Measurements from ENCODE around the gene AEBP1. TPM values are rescaled to one million over a fixed set of nuclear protein-coding genes. Genes with fewer than 3 reads are reported as not detected.
A peak's percentile ranks its signal among the peaks of the same experiment; 100 is the strongest.

The AEBP1 gene
- total RNA-seq, 4 donors from 2014 or later = 38.9 to 151 (median 57.6) TPM

- Histone ChIP-seq H3K27ac (peak overlapping the region; percentile 6 to 96 (median 90)), H3K36me3 (peaks cover 14 to 20% of the 10 kb centered on the region in 2 donors), H3K4me3 (replicated peaks in 1 of 3) (peak overlapping the region in 1 of 3 donors; percentile 76), H3K9me3 (no peaks in the 10 kb centered on the region), H3K4me1 (peaks cover 31 to 56% of the 10 kb centered on the region in 2 donors), H3K27me3 (no peaks in the 10 kb centered on the region)
- peak; percentile 64 to 81 for DNase-seq
- 28 to 40% methylated on average over 9 of the region's 9 CpGs for WGBS, 2 donors
- intact Hi-C loops (cut with DNase I) = no loop called here
- TF ChIP-seq CTCF (IDR thresholded peaks at IDR 0.05) = no peak
- no peak for TF ChIP-seq POLR2A (IDR thresholded peaks at IDR 0.05)
Measured at GRCh38 chr7:44081266-44081748, 22.8 kb upstream of the AEBP1 start.

- DNase-seq = peak; percentile 100
- Histone ChIP-seq H3K27me3 (no peaks in the 10 kb centered on the region), H3K4me3 (replicated peaks in 1 of 3) (peak overlapping the region in 2 of 3 donors; percentile 20 to 76), H3K9me3 (no peaks in the 10 kb centered on the region), H3K27ac (peak overlapping the region; percentile 29 to 96 (median 57)), H3K36me3 (peaks cover 10 to 12% of the 10 kb centered on the region in 2 donors), H3K4me1 (peaks cover 30 to 64% of the 10 kb centered on the region in 2 donors)
- intact Hi-C loops (cut with DNase I) = no loop called here
- 1% methylated on average over 22 to 26 of the region's 54 CpGs for WGBS, 2 donors
- peak; percentile 48 to 66 for TF ChIP-seq POLR2A (IDR thresholded peaks at IDR 0.05)
- no peak for TF ChIP-seq CTCF (IDR thresholded peaks at IDR 0.05)
Measured at GRCh38 chr7:44082541-44083207, 21.5 kb upstream of the AEBP1 start.

GRCh38 chr7:44083796-44084195, 20.3 kb upstream of the AEBP1 start:
- Histone ChIP-seq H3K4me3 (replicated peaks in 1 of 3) (no peak overlapping the region), H3K27ac (peak overlapping the region in 1 of 3 donors; percentile 57), H3K4me1 (peaks cover 19 to 60% of the 10 kb centered on the region in 2 donors), H3K36me3 (peaks cover 6 to 10% of the 10 kb centered on the region in 2 donors), H3K27me3 (no peaks in the 10 kb centered on the region), H3K9me3 (no peaks in the 10 kb centered on the region)
- WGBS, 2 donors = 97 to 99% methylated on average over 3 of the region's 3 CpGs
- intact Hi-C loops (cut with DNase I) = no loop called here
- no peak for DNase-seq
- TF ChIP-seq CTCF (IDR thresholded peaks at IDR 0.05) (no peak), POLR2A (IDR thresholded peaks at IDR 0.05) (no peak)

DNA sequence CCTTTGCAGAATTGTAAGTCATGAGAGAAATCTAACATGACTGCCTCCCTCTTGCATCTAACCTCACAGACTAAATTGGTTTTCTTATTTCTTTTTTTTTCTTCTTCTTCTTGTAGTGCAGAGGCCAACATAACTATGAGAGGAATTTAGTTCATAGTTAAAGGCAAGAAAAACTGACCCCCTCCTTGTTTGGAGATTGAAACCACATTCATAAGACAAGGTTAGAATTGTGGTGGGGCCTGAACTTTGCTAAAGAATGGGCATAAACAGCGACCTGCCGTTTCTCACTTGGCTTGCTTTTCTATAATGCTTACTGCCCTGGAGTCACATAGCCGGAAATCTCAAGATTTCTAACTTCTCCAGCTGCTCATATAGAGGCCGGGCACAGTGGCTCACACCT, 19.4 kb upstream of the AEBP1 start:
- DNase-seq = no peak
- Histone ChIP-seq H3K27ac (peak overlapping the region in 1 of 3 donors; percentile 10), H3K27me3 (no peaks in the 10 kb centered on the region), H3K9me3 (no peaks in the 10 kb centered on the region), H3K4me1 (peaks cover 12 to 51% of the 10 kb centered on the region in 2 donors), H3K36me3 (peaks cover 5 to 6% of the 10 kb centered on the region in 2 donors), H3K4me3 (replicated peaks in 1 of 3) (no peak overlapping the region)
- no peak for TF ChIP-seq CTCF (IDR thresholded peaks at IDR 0.05)
- intact Hi-C loops (cut with DNase I) = no loop called here
- WGBS, 2 donors = 59 to 65% methylated on average over 4 of the region's 4 CpGs

- no peaks in the 10 kb centered on the region for H3K27me3 ChIP-seq
- 43 to 50% methylated on average over 3 of the region's 3 CpGs for WGBS, 2 donors
- H3K27ac ChIP-seq = peak overlapping the region in 1 of 3 donors; percentile 30
- intact Hi-C loops (cut with DNase I) = no loop called here
- H3K4me1 ChIP-seq = peaks cover 12 to 42% of the 10 kb centered on the region in 2 donors
- H3K4me3 ChIP-seq (replicated peaks in 1 of 3) = no peak overlapping the region
- no peak for TF ChIP-seq CTCF (IDR thresholded peaks at IDR 0.05)
- no peak for TF ChIP-seq POLR2A (IDR thresholded peaks at IDR 0.05)
- H3K9me3 ChIP-seq = no peaks in the 10 kb centered on the region
- no peak for DNase-seq
- no peaks in the 10 kb centered on the region for H3K36me3 ChIP-seq
Measured at GRCh38 chr7:44085546-44085945, 18.6 kb upstream of the AEBP1 start.
